NB4 (cell line): ENCODE measurements around the gene COMT.

Experiments used
- DNase-seq: peaks from one replicate; pipeline ENCODE4 v3.0.0; 2010; ENCODE audit warnings: low read depth
- H3K4me3 ChIP-seq: one replicate; pipeline ENCODE4 v1.5.1; 2011; ENCODE audit warnings: mild to moderate bottlenecking, low read depth, low read length, moderate library complexity
- MYC ChIP-seq: IDR thresholded peaks from 2 replicates; pipeline ENCODE4 v1.6.1; 2011; ENCODE audit warnings: low read depth, low read length
- POLR2A ChIP-seq: IDR thresholded peaks from 2 replicates; pipeline ENCODE4 v1.6.1; 2011; ENCODE audit warnings: mild to moderate bottlenecking; ENCODE audit not compliant: insufficient read length; ENCODE audit errors: extremely low read depth
- TF ChIP-seq, protein P1 (sequence below): IDR thresholded peaks from one replicate; pipeline ENCODE4 v1.5.1; 2012; ENCODE audit warnings: low read depth, low read length
- TF ChIP-seq, protein P2 (sequence below): IDR thresholded peaks from 2 replicates; pipeline ENCODE4 v1.6.1; 2011; ENCODE audit warnings: low read depth, low read length

Gene COMT

DNA sequence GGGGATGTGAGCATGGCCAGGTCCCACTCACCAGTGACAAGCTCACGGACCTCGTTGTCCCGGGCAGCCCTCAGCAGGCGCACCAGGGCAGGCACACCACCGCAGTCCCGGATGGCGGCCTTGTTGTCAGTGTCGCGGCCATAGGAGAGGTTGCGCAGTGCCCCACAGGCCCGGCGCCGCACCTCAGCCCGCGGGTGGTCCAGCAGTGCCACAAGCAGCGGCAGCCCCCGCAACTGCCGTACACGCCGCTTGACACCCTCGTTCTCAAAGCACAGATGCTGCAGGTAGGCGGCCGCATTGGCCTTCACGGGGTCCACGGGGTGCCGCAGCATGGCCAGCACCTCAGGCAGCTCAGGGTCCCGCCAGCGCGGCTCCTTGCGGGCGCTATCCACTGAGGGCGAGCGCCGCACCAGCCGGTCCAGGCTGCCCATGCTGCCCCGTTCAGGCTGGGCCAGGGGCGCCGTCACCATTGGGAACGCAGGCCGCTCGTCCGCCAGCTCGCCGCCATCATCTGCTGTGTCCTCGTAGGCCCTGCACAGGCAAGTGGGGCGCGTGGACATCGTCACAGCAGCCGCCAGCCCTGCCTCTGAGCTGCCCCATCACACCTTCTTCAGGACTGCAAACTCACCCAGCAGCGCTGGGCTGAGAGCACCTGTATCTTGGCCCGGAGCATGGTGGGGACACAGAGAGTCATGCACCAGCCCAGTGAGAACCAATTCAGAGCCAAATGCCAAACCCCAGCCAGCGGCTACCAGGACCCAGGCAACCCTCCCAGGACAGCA is 38.3 kb downstream of the COMT start:
- TF ChIP-seq, protein P1, sequence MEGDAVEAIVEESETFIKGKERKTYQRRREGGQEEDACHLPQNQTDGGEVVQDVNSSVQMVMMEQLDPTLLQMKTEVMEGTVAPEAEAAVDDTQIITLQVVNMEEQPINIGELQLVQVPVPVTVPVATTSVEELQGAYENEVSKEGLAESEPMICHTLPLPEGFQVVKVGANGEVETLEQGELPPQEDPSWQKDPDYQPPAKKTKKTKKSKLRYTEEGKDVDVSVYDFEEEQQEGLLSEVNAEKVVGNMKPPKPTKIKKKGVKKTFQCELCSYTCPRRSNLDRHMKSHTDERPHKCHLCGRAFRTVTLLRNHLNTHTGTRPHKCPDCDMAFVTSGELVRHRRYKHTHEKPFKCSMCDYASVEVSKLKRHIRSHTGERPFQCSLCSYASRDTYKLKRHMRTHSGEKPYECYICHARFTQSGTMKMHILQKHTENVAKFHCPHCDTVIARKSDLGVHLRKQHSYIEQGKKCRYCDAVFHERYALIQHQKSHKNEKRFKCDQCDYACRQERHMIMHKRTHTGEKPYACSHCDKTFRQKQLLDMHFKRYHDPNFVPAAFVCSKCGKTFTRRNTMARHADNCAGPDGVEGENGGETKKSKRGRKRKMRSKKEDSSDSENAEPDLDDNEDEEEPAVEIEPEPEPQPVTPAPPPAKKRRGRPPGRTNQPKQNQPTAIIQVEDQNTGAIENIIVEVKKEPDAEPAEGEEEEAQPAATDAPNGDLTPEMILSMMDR, result no peak
- TF ChIP-seq, protein P2, sequence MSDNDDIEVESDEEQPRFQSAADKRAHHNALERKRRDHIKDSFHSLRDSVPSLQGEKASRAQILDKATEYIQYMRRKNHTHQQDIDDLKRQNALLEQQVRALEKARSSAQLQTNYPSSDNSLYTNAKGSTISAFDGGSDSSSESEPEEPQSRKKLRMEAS, result no peak
- TF ChIP-seq POLR2A (no peak), MYC (no peak)
- no peak overlapping the region for H3K4me3 ChIP-seq
- DNase-seq, result no peak

- H3K4me3 ChIP-seq, result no peak overlapping the region
- TF ChIP-seq POLR2A (no peak), MYC (no peak)
- TF ChIP-seq, protein P2, result no peak
- TF ChIP-seq, protein P1, result no peak
Observed at GRCh38 chr22:19980766-19981165, 39.2 kb downstream of the COMT start.

GRCh38 chr22:19981171-19981960 is 39.8 kb downstream of the COMT start:
- DNase-seq, result no peak
- TF ChIP-seq, protein P1, result no peak
- TF ChIP-seq MYC (no peak), POLR2A (no peak)
- TF ChIP-seq, protein P2, result no peak
- H3K4me3 ChIP-seq, result no peak overlapping the region

More at GRCh38 chr22:19980766-19981165, 39.2 kb downstream of the COMT start:
- no peak for DNase-seq

GRCh38 chr22:19981961-19982920 is 40.7 kb downstream of the COMT start:
- H3K4me3 ChIP-seq, result no peak overlapping the region
- TF ChIP-seq, protein P1, result no peak
- DNase-seq, result no peak

DNA sequence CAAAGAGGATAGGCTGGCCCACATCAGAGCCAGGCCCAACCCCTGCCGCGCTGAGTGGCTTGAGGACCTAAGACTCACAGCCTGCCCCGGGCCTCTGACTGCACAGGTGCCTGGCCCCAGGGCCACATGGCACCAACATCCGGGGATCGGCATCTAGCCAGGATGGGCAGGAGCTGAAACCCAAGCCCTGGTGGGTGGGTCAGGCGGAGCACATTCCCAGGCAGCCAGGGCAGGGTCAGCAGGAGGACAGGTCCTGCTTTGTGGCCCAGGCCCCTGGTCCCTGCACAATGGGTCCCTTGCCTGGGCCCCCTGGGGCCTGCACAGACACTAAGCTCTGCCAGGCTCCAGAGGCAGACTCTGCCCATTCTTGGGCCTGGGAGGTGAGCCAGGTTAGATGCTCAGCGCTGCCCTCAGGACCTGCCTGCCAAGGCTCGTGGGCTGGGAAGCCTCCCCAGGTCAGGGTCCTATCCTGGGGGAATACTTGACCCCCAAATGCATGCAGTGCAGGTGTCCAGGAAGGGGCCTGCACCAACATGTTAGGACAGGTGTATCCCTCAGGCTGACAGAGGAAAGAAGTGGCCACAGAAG is 41.5 kb downstream of the COMT start:
- no peak for DNase-seq
- no peak overlapping the region for H3K4me3 ChIP-seq
- TF ChIP-seq, protein P2, result no peak
- TF ChIP-seq POLR2A (no peak), MYC (no peak)
- TF ChIP-seq, protein P1, result no peak
